GM12875 (cell line): ENCODE results near the gene ENTR1.
"Not testable (repeated sequence)": the region's sequence is repeated elsewhere in the genome, so short reads cannot be mapped to it uniquely, and the experiment has no call there.

Experiments used
- H3K4me3 ChIP-seq: one replicate; pipeline ENCODE4 v1.5.1; 2011; ENCODE audit warnings: low read depth, low read length, control low read depth
- CTCF ChIP-seq: IDR thresholded peaks from 2 replicates; pipeline ENCODE4 v1.5.1; 2011; ENCODE audit warnings: low read depth, mild to moderate bottlenecking, control low read depth, inconsistent platforms, low read length, moderate library complexity, borderline replicate concordance; ENCODE audit not compliant: insufficient read depth

Gene ENTR1

GRCh38 chr9:136432591-136432990, 22.2 kb upstream of the ENTR1 start:
- no peak overlapping the region for H3K4me3 ChIP-seq
- no peak for TF ChIP-seq CTCF

GRCh38 chr9:136431782-136432350, 21.5 kb upstream of the ENTR1 start:
- no peak overlapping the region for H3K4me3 ChIP-seq
- TF ChIP-seq CTCF, result no peak

- H3K4me3 ChIP-seq, result no peak overlapping the region
- no peak for TF ChIP-seq CTCF
Measured at GRCh38 chr9:136430588-136431234, 20.3 kb upstream of the ENTR1 start.

- no peak for TF ChIP-seq CTCF
- no peak overlapping the region for H3K4me3 ChIP-seq
Measured at GRCh38 chr9:136429683-136430491, 19.5 kb upstream of the ENTR1 start.

- no peak overlapping the region for H3K4me3 ChIP-seq
- TF ChIP-seq CTCF, result no peak
Measured at GRCh38 chr9:136429075-136429628, 18.7 kb upstream of the ENTR1 start.

GRCh38 chr9:136426787-136427186, 16.4 kb upstream of the ENTR1 start:
- no peak overlapping the region for H3K4me3 ChIP-seq
- TF ChIP-seq CTCF, result no peak

GRCh38 chr9:136425367-136425766, 15.0 kb upstream of the ENTR1 start:
- not testable (repeated sequence) for H3K4me3 ChIP-seq
